Mesendoderm (in vitro differentiated cells): ENCODE results near the gene SESTD1.

Experiments
- DNase-seq: peaks from one replicate; pipeline ENCODE4 v3.0.0; 2013
- H2AK5ac ChIP-seq: 2 replicates; pipeline ENCODE4 v1.6.1; 2013; ENCODE audit warnings: low read length, inconsistent platforms
- H2BK120ac ChIP-seq: 2 replicates; pipeline ENCODE4 v1.6.1; 2013; ENCODE audit warnings: low read depth, mild to moderate bottlenecking, low read length, moderate library complexity, mixed read lengths
- H2BK15ac ChIP-seq: replicated peaks from 2 replicates; pipeline ENCODE4 v1.6.1; 2013; ENCODE audit warnings: low read depth, mild to moderate bottlenecking, moderate library complexity
- H2BK5ac ChIP-seq: 2 replicates; pipeline ENCODE4 v1.6.1; 2013; ENCODE audit warnings: low read length, inconsistent platforms
- H3K18ac ChIP-seq: 2 replicates; pipeline ENCODE4 v1.6.1; 2013; ENCODE audit warnings: mild to moderate bottlenecking, low read length, mixed read lengths
- H3K23ac ChIP-seq: one replicate; pipeline ENCODE4 v1.6.1; 2013; ENCODE audit warnings: low read length
- H3K27ac ChIP-seq: 2 replicates; pipeline ENCODE4 v1.5.1; 2013; ENCODE audit warnings: low read depth, mild to moderate bottlenecking, inconsistent platforms, low read length, moderate library complexity
- H3K27me3 ChIP-seq: 2 replicates; pipeline ENCODE4 v1.6.1; 2013; ENCODE audit warnings: low read length, control low read depth, mild to moderate bottlenecking, inconsistent platforms; ENCODE audit not compliant: insufficient read depth, poor library complexity
- H3K36me3 ChIP-seq: 2 replicates; pipeline ENCODE4 v1.6.1; 2013; ENCODE audit warnings: low read length, inconsistent platforms; ENCODE audit not compliant: control insufficient read depth, insufficient read depth
- H3K4ac ChIP-seq: one replicate; pipeline ENCODE4 v1.6.1; 2013; ENCODE audit warnings: low read depth, mild to moderate bottlenecking, low read length, moderate library complexity
- H3K4me1 ChIP-seq: 2 replicates; pipeline ENCODE4 v1.6.1; 2013; ENCODE audit warnings: low read depth, low read length, inconsistent platforms; ENCODE audit not compliant: control insufficient read depth
- H3K4me2 ChIP-seq: 2 replicates; pipeline ENCODE4 v1.6.1; 2013; ENCODE audit warnings: low read length
- H3K4me3 ChIP-seq: 2 replicates; pipeline ENCODE4 v1.5.1; 2013; ENCODE audit warnings: mild to moderate bottlenecking, low read length
- H3K56ac ChIP-seq: one replicate; pipeline ENCODE4 v1.6.1; 2013; ENCODE audit warnings: low read length
- H3K79me1 ChIP-seq: 2 replicates; pipeline ENCODE4 v1.6.1; 2013; ENCODE audit warnings: low read length, inconsistent platforms
- H3K79me2 ChIP-seq: 2 replicates; pipeline ENCODE4 v1.6.1; 2013; ENCODE audit warnings: mild to moderate bottlenecking, low read length; ENCODE audit not compliant: control insufficient read depth, insufficient read depth
- H3K9ac ChIP-seq: 2 replicates; pipeline ENCODE4 v1.6.1; 2013; ENCODE audit warnings: low read length, inconsistent platforms
- H4K5ac ChIP-seq: one replicate; pipeline ENCODE4 v1.6.1; 2013; ENCODE audit warnings: low read length
- H4K8ac ChIP-seq: one replicate; pipeline ENCODE4 v1.6.1; 2013; ENCODE audit warnings: low read depth, mild to moderate bottlenecking, control low read depth, low read length, moderate library complexity
- WGBS: extraction: QIAGEN DNeasy Blood & Tissue Kit; methylation state at CpG from one replicate; pipeline ENCODE4 v1.1.7; 2013; ENCODE audit warnings: low lambda C conversion rate, missing lambda C conversion rate; ENCODE audit not compliant: insufficient coverage; ENCODE audit errors: extremely low coverage; 5-methylcytosine and 5-hydroxymethylcytosine counted together

Gene SESTD1

GRCh38 chr2:179272406-179273192 lies 8.0 kb upstream of the SESTD1 start:
- Histone ChIP-seq H2BK15ac (no peak overlapping the region), H4K5ac (no peak overlapping the region), H3K4me2 (no peak overlapping the region), H2BK5ac (no peak overlapping the region), H3K79me2 (no peaks in the 10 kb centered on the region), H3K56ac (no peak overlapping the region), H3K79me1 (no peaks in the 10 kb centered on the region), H3K4me1 (no peaks in the 10 kb centered on the region), H4K8ac (no peak overlapping the region), H3K36me3 (no peaks in the 10 kb centered on the region), H3K9ac (no peak overlapping the region), H3K4ac (no peak overlapping the region), H2BK120ac (no peak overlapping the region), H3K27me3 (no peaks in the 10 kb centered on the region), H3K23ac (no peak overlapping the region), H2AK5ac (no peak overlapping the region), H3K18ac (no peak overlapping the region), H3K27ac (no peak overlapping the region), H3K4me3 (no peak overlapping the region)
- no CpG with 5 or more reads among the region's 5 CpGs for WGBS
- no peak for DNase-seq

- H3K23ac ChIP-seq = no peak overlapping the region
- no peak overlapping the region for H3K4me3 ChIP-seq
- no peak for DNase-seq
- H2BK5ac ChIP-seq = no peak overlapping the region
- no peak overlapping the region for H3K27ac ChIP-seq
- no peak overlapping the region for H2BK15ac ChIP-seq
- no peaks in the 10 kb centered on the region for H3K79me1 ChIP-seq
- H4K5ac ChIP-seq = no peak overlapping the region
- H3K18ac ChIP-seq = no peak overlapping the region
- no peaks in the 10 kb centered on the region for H3K79me2 ChIP-seq
- no peak overlapping the region for H3K4me2 ChIP-seq
- no peak overlapping the region for H3K4ac ChIP-seq
- H2BK120ac ChIP-seq = no peak overlapping the region
- H4K8ac ChIP-seq = no peak overlapping the region
- no peaks in the 10 kb centered on the region for H3K36me3 ChIP-seq
- WGBS = no CpG with 5 or more reads among the region's 2 CpGs
- no peak overlapping the region for H3K56ac ChIP-seq
- H3K4me1 ChIP-seq = no peaks in the 10 kb centered on the region
- H3K9ac ChIP-seq = no peak overlapping the region
- no peaks in the 10 kb centered on the region for H3K27me3 ChIP-seq
- no peak overlapping the region for H2AK5ac ChIP-seq
These were observed 6.1 kb upstream of the SESTD1 start for GRCh38 chr2:179270689-179271088.

- Histone ChIP-seq H3K4me2 (no peak overlapping the region), H2BK15ac (no peak overlapping the region), H3K4me1 (no peaks in the 10 kb centered on the region), H3K56ac (no peak overlapping the region), H2AK5ac (no peak overlapping the region), H3K23ac (no peak overlapping the region), H4K5ac (no peak overlapping the region), H3K4ac (no peak overlapping the region), H4K8ac (no peak overlapping the region), H3K79me1 (no peaks in the 10 kb centered on the region), H3K27ac (no peak overlapping the region), H2BK5ac (no peak overlapping the region), H3K4me3 (no peak overlapping the region), H3K9ac (no peak overlapping the region), H3K18ac (no peak overlapping the region), H3K36me3 (no peaks in the 10 kb centered on the region), H2BK120ac (no peak overlapping the region), H3K79me2 (no peaks in the 10 kb centered on the region), H3K27me3 (no peaks in the 10 kb centered on the region)
- no CpG with 5 or more reads among the region's 1 CpG for WGBS
- DNase-seq = peak; percentile 65
These were observed 3.8 kb upstream of the SESTD1 start for GRCh38 chr2:179268277-179268925.

- Histone ChIP-seq H3K18ac (no peak overlapping the region), H3K27me3 (no peaks in the 10 kb centered on the region), H3K4me1 (no peaks in the 10 kb centered on the region), H3K36me3 (no peaks in the 10 kb centered on the region), H2BK5ac (no peak overlapping the region), H3K4ac (no peak overlapping the region), H3K23ac (no peak overlapping the region), H3K79me1 (peaks cover 2% of the 10 kb centered on the region), H3K9ac (no peak overlapping the region), H3K4me3 (no peak overlapping the region), H2BK120ac (no peak overlapping the region), H4K5ac (no peak overlapping the region), H3K79me2 (no peaks in the 10 kb centered on the region), H4K8ac (no peak overlapping the region), H2AK5ac (no peak overlapping the region), H3K27ac (no peak overlapping the region), H3K4me2 (no peak overlapping the region), H2BK15ac (no peak overlapping the region), H3K56ac (no peak overlapping the region)
- no CpG with 5 or more reads among the region's 4 CpGs for WGBS
- DNase-seq = no peak
These were observed 1.6 kb upstream of the SESTD1 start for GRCh38 chr2:179266271-179266670.

- no CpG with 5 or more reads among the region's 5 CpGs for WGBS
- Histone ChIP-seq H4K8ac (no peak overlapping the region), H3K4me1 (no peaks in the 10 kb centered on the region), H3K56ac (peak overlapping the region; percentile 35), H3K4me2 (peak overlapping the region; percentile 66), H2BK120ac (no peak overlapping the region), H3K79me2 (no peaks in the 10 kb centered on the region), H3K36me3 (no peaks in the 10 kb centered on the region), H3K27ac (no peak overlapping the region), H2AK5ac (no peak overlapping the region), H3K9ac (peak overlapping the region; percentile 10), H3K23ac (no peak overlapping the region), H3K79me1 (peaks cover 2% of the 10 kb centered on the region), H2BK15ac (no peak overlapping the region), H3K4me3 (no peak overlapping the region), H2BK5ac (no peak overlapping the region), H3K18ac (no peak overlapping the region), H3K27me3 (no peaks in the 10 kb centered on the region), H3K4ac (no peak overlapping the region), H4K5ac (no peak overlapping the region)
- DNase-seq = no peak
These were observed 464 bp upstream of the SESTD1 start for GRCh38 chr2:179265082-179265510.
